Sigmoid colon (tissue), 7 donors: ENCODE data around the gene C1orf56. TPM values are rescaled to one million over a fixed set of nuclear protein-coding genes. Genes with fewer than 3 reads are reported as not detected.

Experiments
- DNase-seq: peaks from one replicate; pipeline ENCODE4 v3.0.0-alpha.2; 2019
- H3K27ac ChIP-seq, 4 donors: fragments of 200-600 bp; sonication (generic); one replicate each; pipeline ENCODE4 v1.5.1; 2016 to 2019; ENCODE audit warnings: mild to moderate bottlenecking in 1 of 4
- H3K27me3 ChIP-seq, 3 donors: fragments of 200-600 bp; sonication (generic); one replicate each; pipeline ENCODE4 v1.5.1; 2019; ENCODE audit warnings: mild to moderate bottlenecking in 1 of 3
- H3K36me3 ChIP-seq, 4 donors: fragments of 200-600 bp; sonication (generic); one replicate each; pipeline ENCODE4 v1.5.1; 2016 to 2019
- H3K4me1 ChIP-seq, 4 donors: fragments of 200-600 bp; sonication (generic); one replicate each; pipeline ENCODE4 v1.5.1; 2017 to 2019
- H3K4me3 ChIP-seq, 4 donors: fragments of 200-600 bp; sonication (generic); one replicate each; pipeline ENCODE4 v1.5.1; 2017 to 2019; ENCODE audit warnings: mild to moderate bottlenecking in 2 of 4, moderate library complexity in 1 of 4
- H3K9me3 ChIP-seq, 4 donors: fragments of 200-600 bp in 3 of 4; sonication (generic) in 3 of 4; one replicate each; pipeline versions ENCODE4 v1.5.1 to v1.6.1; 2013 to 2019
- EP300 ChIP-seq, 4 donors: sonication (generic); formaldehyde crosslinking; IDR thresholded peaks; one replicate each; pipeline ENCODE4 v1.6.1; 2017; ENCODE audit warnings: antibody characterized with exemption in 4 of 4
- POLR2A ChIP-seq, 2 donors: fragments of 450-650 bp; IDR thresholded peaks; one replicate each; pipeline ENCODE4 v1.6.1; 2016; ENCODE audit warnings: antibody characterized with exemption in 2 of 2, mild to moderate bottlenecking in 2 of 2, moderate library complexity in 2 of 2
- POLR2AphosphoS5 ChIP-seq, 4 donors: sonication (generic); formaldehyde crosslinking; IDR thresholded peaks; one replicate each; pipeline ENCODE4 v1.6.1; 2017; ENCODE audit warnings: antibody characterized with exemption in 4 of 4
- WGBS, 2 donors: extraction: QIAGEN DNeasy Blood & Tissue Kit; methylation state at CpG; one replicate each; pipeline ENCODE4 v1.1.7; 2013; 5-methylcytosine and 5-hydroxymethylcytosine counted together
- intact Hi-C: fragments of 100-400 bp; cut with DNase I; formaldehyde crosslinking; loops from one replicate; pipeline ENCODE4 v1.15.1; 2023
- polyA plus RNA-seq, 3 donors: library from polyadenylated mRNA; stranded (reverse); fragments of 200-250 nt; gene quantifications; one replicate each; pipeline ENCODE4 v1.2.3, GENCODE V29; 2013
- total RNA-seq, 4 donors: library from RNA; depleted of rRNA; stranded (reverse); fragments of >200 nt; gene quantifications; one replicate each; pipeline ENCODE4 v1.1.0, GENCODE V29; 2016
- TF ChIP-seq, protein P1 (sequence below), 4 experiments: fragments of 450-650 bp in 3 of 4; fragments of 200-600 bp in 1 of 4; IDR thresholded peaks; one replicate each; pipeline ENCODE4 v1.5.1; 2016 to 2019; ENCODE audit warnings: antibody characterized with exemption in 4 of 4, mild to moderate bottlenecking in 3 of 4, moderate library complexity in 2 of 4
- donor health status: healthy with polysubstance abuse.
- donor health status: Bipolar disorder and iron deficiency.
- donor health status: healthy.

The C1orf56 gene
- total and polyA plus RNA-seq, 7 donors, result 0.46 to 7.8 (median 4.1) TPM

DNA sequence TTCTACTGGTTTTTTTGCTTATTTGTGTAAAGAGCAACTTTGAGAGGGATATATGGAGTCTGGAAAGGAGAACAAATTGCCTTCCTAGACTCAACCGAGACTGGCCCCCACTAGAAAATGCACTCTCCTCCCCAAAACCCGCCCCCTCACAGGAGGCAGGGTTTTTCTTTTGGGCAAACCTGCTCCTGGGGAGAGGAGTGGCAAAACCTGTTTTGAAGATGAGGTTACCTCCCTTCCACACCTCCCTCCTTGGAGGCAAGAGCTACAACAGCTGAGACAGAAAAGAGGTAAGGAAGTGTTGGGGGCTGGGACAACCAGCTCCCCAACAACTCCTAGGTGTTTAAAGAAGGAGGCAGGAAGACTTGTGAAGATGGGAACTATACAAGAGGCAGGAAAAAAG lies 11.2 kb upstream of the C1orf56 start, which contains the start of gene BNIPL:
BNIPL (plus strand) TSS at position 231 of the 400 bp plus-strand sequence; CDS start at position 371, 140 bp downstream.
- no peak for TF ChIP-seq EP300 (IDR thresholded peaks at IDR 0.05)
- TF ChIP-seq POLR2AphosphoS5 (IDR thresholded peaks at IDR 0.05), result no peak
- TF ChIP-seq, protein P1, sequence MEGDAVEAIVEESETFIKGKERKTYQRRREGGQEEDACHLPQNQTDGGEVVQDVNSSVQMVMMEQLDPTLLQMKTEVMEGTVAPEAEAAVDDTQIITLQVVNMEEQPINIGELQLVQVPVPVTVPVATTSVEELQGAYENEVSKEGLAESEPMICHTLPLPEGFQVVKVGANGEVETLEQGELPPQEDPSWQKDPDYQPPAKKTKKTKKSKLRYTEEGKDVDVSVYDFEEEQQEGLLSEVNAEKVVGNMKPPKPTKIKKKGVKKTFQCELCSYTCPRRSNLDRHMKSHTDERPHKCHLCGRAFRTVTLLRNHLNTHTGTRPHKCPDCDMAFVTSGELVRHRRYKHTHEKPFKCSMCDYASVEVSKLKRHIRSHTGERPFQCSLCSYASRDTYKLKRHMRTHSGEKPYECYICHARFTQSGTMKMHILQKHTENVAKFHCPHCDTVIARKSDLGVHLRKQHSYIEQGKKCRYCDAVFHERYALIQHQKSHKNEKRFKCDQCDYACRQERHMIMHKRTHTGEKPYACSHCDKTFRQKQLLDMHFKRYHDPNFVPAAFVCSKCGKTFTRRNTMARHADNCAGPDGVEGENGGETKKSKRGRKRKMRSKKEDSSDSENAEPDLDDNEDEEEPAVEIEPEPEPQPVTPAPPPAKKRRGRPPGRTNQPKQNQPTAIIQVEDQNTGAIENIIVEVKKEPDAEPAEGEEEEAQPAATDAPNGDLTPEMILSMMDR (IDR thresholded peaks at IDR 0.05), result no peak
- TF ChIP-seq POLR2A (IDR thresholded peaks at IDR 0.05), result no peak
- no peaks in the 10 kb centered on the region for H3K27me3 ChIP-seq
- no peaks in the 10 kb centered on the region for H3K4me1 ChIP-seq
- no peaks in the 10 kb centered on the region for H3K9me3 ChIP-seq
- H3K36me3 ChIP-seq, result peaks cover 0 to 40% (median 12%) of the 10 kb centered on the region in 4 donors
- WGBS, 2 donors, result 43 to 73% methylated on average over 2 of the region's 2 CpGs
- H3K27ac ChIP-seq, result no peak within 1 kb of the TSS
- intact Hi-C loops, result no loop called here
- no peak for DNase-seq
- no peak within 1 kb of the TSS for H3K4me3 ChIP-seq

DNA sequence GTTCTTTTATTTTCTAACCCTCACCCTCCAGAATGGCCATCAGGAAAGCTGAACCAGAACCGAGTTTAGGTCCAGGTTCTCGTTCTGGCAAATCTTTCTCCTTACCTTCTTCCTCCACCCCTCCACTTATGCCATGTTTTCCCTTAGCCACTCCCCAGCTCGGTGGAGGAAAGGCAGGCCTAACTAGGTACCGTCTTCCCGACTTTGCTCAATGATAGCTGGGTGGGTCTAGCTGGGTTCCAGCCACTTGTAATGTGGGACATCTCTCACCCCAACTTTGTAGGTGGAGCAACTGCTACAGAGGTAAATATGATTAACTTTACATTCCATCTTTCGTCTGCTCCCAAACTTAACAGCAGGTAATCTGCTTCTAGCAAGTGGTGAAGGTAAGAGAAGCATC lies 10.5 kb upstream of the C1orf56 start:
- peak; percentile 15 for DNase-seq
- Histone ChIP-seq H3K4me3 (no peak overlapping the region), H3K4me1 (no peaks in the 10 kb centered on the region), H3K27me3 (no peaks in the 10 kb centered on the region), H3K9me3 (no peaks in the 10 kb centered on the region), H3K36me3 (peaks cover 0 to 33% (median 11%) of the 10 kb centered on the region in 4 donors), H3K27ac (no peak overlapping the region)
- intact Hi-C loops, result no loop called here
- WGBS, 2 donors, result 80 to 84% methylated on average over 6 of the region's 6 CpGs
- TF ChIP-seq, protein P1 (IDR thresholded peaks at IDR 0.05), result no peak
- no peak for TF ChIP-seq POLR2AphosphoS5 (IDR thresholded peaks at IDR 0.05)
- no peak for TF ChIP-seq EP300 (IDR thresholded peaks at IDR 0.05)
- no peak for TF ChIP-seq POLR2A (IDR thresholded peaks at IDR 0.05)

DNA sequence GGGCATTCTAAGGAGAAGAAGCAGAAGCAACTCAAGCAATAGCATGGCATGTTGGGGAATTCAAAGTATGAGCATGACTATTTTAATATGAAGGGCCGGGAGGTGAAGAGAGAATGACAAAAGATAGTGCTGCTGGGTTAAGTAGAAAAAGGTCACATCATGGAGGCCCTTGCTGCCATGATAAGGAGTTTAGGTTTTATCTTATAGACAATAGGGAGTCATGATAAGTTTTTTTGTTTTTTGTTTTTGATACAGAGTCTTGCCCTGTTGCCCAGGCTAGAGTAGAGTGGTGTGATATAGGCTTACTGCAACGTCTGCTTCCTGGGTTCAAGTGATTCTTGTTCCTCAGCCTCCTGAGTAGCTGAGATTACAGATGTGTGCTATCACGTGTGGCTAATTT lies 8.0 kb upstream of the C1orf56 start:
- Histone ChIP-seq H3K4me3 (no peak overlapping the region), H3K9me3 (no peaks in the 10 kb centered on the region), H3K4me1 (no peaks in the 10 kb centered on the region), H3K36me3 (peaks cover 0 to 11% (median 5%) of the 10 kb centered on the region in 4 donors), H3K27me3 (no peaks in the 10 kb centered on the region), H3K27ac (no peak overlapping the region)
- 89 to 95% methylated on average over 3 of the region's 3 CpGs for WGBS, 2 donors
- TF ChIP-seq POLR2AphosphoS5 (IDR thresholded peaks at IDR 0.05) (no peak), EP300 (IDR thresholded peaks at IDR 0.05) (no peak), POLR2A (IDR thresholded peaks at IDR 0.05) (no peak)
- TF ChIP-seq, protein P1 (IDR thresholded peaks at IDR 0.05), result no peak
- intact Hi-C loops, result no loop called here
- no peak for DNase-seq

DNA sequence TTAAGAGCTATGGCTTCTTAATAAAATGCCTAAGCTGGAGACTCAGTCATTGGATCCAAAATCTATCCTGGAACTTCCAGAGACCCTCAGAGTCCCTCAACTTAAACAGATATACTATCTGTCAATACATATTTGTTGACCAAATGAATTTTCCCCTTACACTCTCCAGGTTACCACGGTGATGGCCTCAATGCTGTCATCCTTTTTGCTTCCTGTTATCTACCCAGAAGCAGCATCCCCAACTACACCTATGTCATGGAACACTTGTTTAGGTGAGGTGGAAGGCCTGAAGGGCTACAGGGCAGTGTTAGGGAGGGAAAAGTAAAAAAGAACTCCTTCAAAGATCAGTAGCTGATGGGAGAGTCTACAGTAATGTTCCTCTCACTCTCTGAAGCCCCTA lies 4.4 kb upstream of the C1orf56 start:
- Histone ChIP-seq H3K27ac (no peak overlapping the region), H3K36me3 (no peaks in the 10 kb centered on the region), H3K4me3 (no peak overlapping the region), H3K27me3 (no peaks in the 10 kb centered on the region), H3K4me1 (peaks cover 0 to 8% (median 6%) of the 10 kb centered on the region in 4 donors), H3K9me3 (no peaks in the 10 kb centered on the region)
- intact Hi-C loops, result no loop called here
- WGBS, 2 donors, result 90 to 94% methylated on average over 1 of the region's 1 CpG
- TF ChIP-seq POLR2AphosphoS5 (IDR thresholded peaks at IDR 0.05), result no peak
- no peak for TF ChIP-seq EP300 (IDR thresholded peaks at IDR 0.05)
- TF ChIP-seq POLR2A (IDR thresholded peaks at IDR 0.05), result no peak
- DNase-seq, result peak; percentile 0

DNA sequence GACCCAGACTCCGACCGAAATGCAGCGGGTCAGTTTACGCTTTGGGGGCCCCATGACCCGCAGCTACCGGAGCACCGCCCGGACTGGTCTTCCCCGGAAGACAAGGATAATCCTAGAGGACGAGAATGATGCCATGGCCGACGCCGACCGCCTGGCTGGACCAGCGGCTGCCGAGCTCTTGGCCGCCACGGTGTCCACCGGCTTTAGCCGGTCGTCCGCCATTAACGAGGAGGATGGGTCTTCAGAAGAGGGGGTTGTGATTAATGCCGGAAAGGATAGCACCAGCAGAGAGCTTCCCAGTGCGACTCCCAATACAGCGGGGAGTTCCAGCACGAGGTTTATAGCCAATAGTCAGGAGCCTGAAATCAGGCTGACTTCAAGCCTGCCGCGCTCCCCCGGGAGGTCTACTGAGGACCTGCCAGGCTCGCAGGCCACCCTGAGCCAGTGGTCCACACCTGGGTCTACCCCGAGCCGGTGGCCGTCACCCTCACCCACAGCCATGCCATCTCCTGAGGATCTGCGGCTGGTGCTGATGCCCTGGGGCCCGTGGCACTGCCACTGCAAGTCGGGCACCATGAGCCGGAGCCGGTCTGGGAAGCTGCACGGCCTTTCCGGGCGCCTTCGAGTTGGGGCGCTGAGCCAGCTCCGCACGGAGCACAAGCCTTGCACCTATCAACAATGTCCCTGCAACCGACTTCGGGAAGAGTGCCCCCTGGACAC lies 534 bp downstream of the C1orf56 start:
- H3K4me1 ChIP-seq, result peaks cover 0 to 29% (median 18%) of the 10 kb centered on the region in 4 donors
- no peaks in the 10 kb centered on the region for H3K27me3 ChIP-seq
- peak overlapping the region; percentile 50 to 87 (median 70) for H3K4me3 ChIP-seq
- TF ChIP-seq POLR2AphosphoS5 (IDR thresholded peaks at IDR 0.05), result peak; percentile 33 to 67 (median 56)
- no peak for TF ChIP-seq EP300 (IDR thresholded peaks at IDR 0.05)
- TF ChIP-seq, protein P1 (IDR thresholded peaks at IDR 0.05), result no peak
- peak; percentile 2 to 4 for TF ChIP-seq POLR2A (IDR thresholded peaks at IDR 0.05)
- no peaks in the 10 kb centered on the region for H3K9me3 ChIP-seq
- DNase-seq, result peak; percentile 89
- intact Hi-C loops, result loop anchor here (5.0 kb wide), 1 partner anchor 71 kb away; no protein-coding TSS in a partner anchor
- H3K36me3 ChIP-seq, result peaks cover 8 to 26% (median 16%) of the 10 kb centered on the region in 4 donors
- 0 to 1% methylated on average over 48 of the region's 48 CpGs for WGBS, 2 donors
- H3K27ac ChIP-seq, result peak overlapping the region; percentile 89 to 96 (median 92)
